Liver (tissue), 9 donors: ENCODE results near the gene TAF5L. TPM values are rescaled to one million over a fixed set of nuclear protein-coding genes. Genes with fewer than 3 reads are reported as not detected.

Source experiments
- DNase-seq: peaks from one replicate; pipeline ENCODE4 v3.0.0-alpha.2; 2017; ENCODE audit warnings: low spot score
- H3K27ac ChIP-seq, 2 donors: one replicate each; pipeline ENCODE4 v1.7.0; 2013; ENCODE audit warnings: inconsistent platforms in 2 of 2, low read length in 2 of 2, control low read depth in 1 of 2, low read depth in 1 of 2, mild to moderate bottlenecking in 1 of 2
- H3K27me3 ChIP-seq, 4 donors: one replicate each; pipeline versions ENCODE4 v1.6.1 to v1.7.0; 2013; ENCODE audit warnings: low read length in 3 of 4, inconsistent platforms in 1 of 4, mild to moderate bottlenecking in 1 of 4, moderate library complexity in 1 of 4; ENCODE audit not compliant: control insufficient read depth in 4 of 4, insufficient read depth in 4 of 4
- H3K36me3 ChIP-seq, 4 donors: one replicate each; pipeline versions ENCODE4 v1.6.1 to v1.7.0; 2013; ENCODE audit warnings: low read length in 3 of 4, mild to moderate bottlenecking in 3 of 4, low read depth in 1 of 4, moderate library complexity in 1 of 4; ENCODE audit not compliant: control insufficient read depth in 4 of 4, insufficient read depth in 3 of 4
- H3K4me1 ChIP-seq, 4 donors: one replicate each; pipeline versions ENCODE4 v1.6.1 to v1.7.0; 2013; ENCODE audit warnings: low read length in 3 of 4, mild to moderate bottlenecking in 3 of 4, moderate library complexity in 1 of 4; ENCODE audit not compliant: control insufficient read depth in 4 of 4, insufficient read depth in 4 of 4
- H3K4me3 ChIP-seq, 3 donors: one replicate each; pipeline versions ENCODE4 v1.6.1 to v1.7.0; 2013; ENCODE audit warnings: low read length in 3 of 3, control low read depth in 1 of 3, low read depth in 1 of 3, mild to moderate bottlenecking in 1 of 3
- H3K9ac ChIP-seq, 2 donors: one replicate each; pipeline ENCODE4 v1.7.0; 2013; ENCODE audit warnings: low read length in 2 of 2, mild to moderate bottlenecking in 2 of 2, moderate library complexity in 2 of 2, control low read depth in 1 of 2, low read depth in 1 of 2
- H3K9me3 ChIP-seq, 4 donors: one replicate each; pipeline versions ENCODE4 v1.6.1 to v1.7.0; 2013; ENCODE audit warnings: low read length in 3 of 4; ENCODE audit not compliant: control insufficient read depth in 4 of 4
- ATF3 ChIP-seq: IDR thresholded peaks from 2 replicates; pipeline ENCODE4 v1.6.1; 2016; ENCODE audit warnings: antibody characterized with exemption
- CTCF ChIP-seq: fragments of 150-350 bp; IDR thresholded peaks from 2 replicates; pipeline ENCODE4 v1.5.1; 2017; ENCODE audit warnings: improper control_type of control experiment, low read depth, low read length; ENCODE audit not compliant: missing input control
- FOXA2 ChIP-seq: IDR thresholded peaks from 2 replicates; pipeline ENCODE4 v1.6.1; 2016; ENCODE audit warnings: antibody characterized with exemption
- GABPA ChIP-seq, 2 donors: IDR thresholded peaks in 1 of 2; conservative IDR thresholded peaks in 1 of 2; 2 replicates each; pipeline ENCODE4 v1.6.1; 2016; ENCODE audit warnings: antibody characterized with exemption in 2 of 2, mild to moderate bottlenecking in 1 of 2, moderate library complexity in 1 of 2
- HNF4A ChIP-seq, 2 donors: conservative IDR thresholded peaks; 2 replicates each; pipeline ENCODE4 v1.6.1; 2016; ENCODE audit warnings: antibody characterized with exemption in 2 of 2, mild to moderate bottlenecking in 2 of 2
- HNF4G ChIP-seq: IDR thresholded peaks from 2 replicates; pipeline ENCODE4 v1.6.1; 2016; ENCODE audit warnings: antibody characterized with exemption
- MAX ChIP-seq: IDR thresholded peaks from 2 replicates; pipeline ENCODE4 v1.6.1; 2016; ENCODE audit warnings: antibody characterized with exemption
- NR2F2 ChIP-seq: IDR thresholded peaks from 2 replicates; pipeline ENCODE4 v1.6.1; 2016; ENCODE audit warnings: antibody characterized with exemption
- REST ChIP-seq: IDR thresholded peaks from 2 replicates; pipeline ENCODE4 v1.6.1; 2016; ENCODE audit warnings: antibody characterized with exemption, mild to moderate bottlenecking
- RXRA ChIP-seq, 2 donors: IDR thresholded peaks; 2 replicates each; pipeline ENCODE4 v1.6.1; 2017 to 2018; ENCODE audit warnings: antibody characterized with exemption in 2 of 2, mild to moderate bottlenecking in 1 of 2
- SP1 ChIP-seq: IDR thresholded peaks from 2 replicates; pipeline ENCODE4 v1.6.1; 2018; ENCODE audit warnings: antibody characterized with exemption, mild to moderate bottlenecking
- TAF1 ChIP-seq: conservative IDR thresholded peaks from 2 replicates; pipeline ENCODE4 v1.6.1; 2016; ENCODE audit warnings: antibody characterized with exemption, mild to moderate bottlenecking
- YY1 ChIP-seq: IDR thresholded peaks from 2 replicates; pipeline ENCODE4 v1.6.1; 2016; ENCODE audit warnings: antibody characterized with exemption, mild to moderate bottlenecking
- WGBS: extraction: QIAGEN DNeasy Blood & Tissue Kit; methylation state at CpG from one replicate; pipeline ENCODE4 v1.1.7; 2013; 5-methylcytosine and 5-hydroxymethylcytosine counted together
- polyA plus RNA-seq, 2 donors: library from polyadenylated mRNA; stranded (reverse) in 1 of 2; unstranded in 1 of 2; fragments of 200-250 nt in 1 of 2; fragments of >200 nt in 1 of 2; fragmentation: Nextera tagmentation in 1 of 2; extraction: Ambion mirVana in 1 of 2; gene quantifications; one replicate each; pipeline versions ENCODE4 v1.2.1 to v1.2.3, GENCODE V29; 2013 to 2015
- total RNA-seq, 2 donors: library from RNA; depleted of rRNA; stranded (reverse); fragments of >200 nt; gene quantifications; one replicate each; pipeline ENCODE4 v1.2.3, GENCODE V29; 2014
- TF ChIP-seq, protein P1 (sequence below): IDR thresholded peaks from 2 replicates; pipeline ENCODE4 v1.6.1; 2016; ENCODE audit warnings: antibody characterized with exemption
- donor health status: healthy.
- donor health status: healthy.
- donor health status: healthy.
- donor health status: healthy.
- donor health status: healthy.

Gene TAF5L
- total and polyA plus RNA-seq, 4 donors = 1.8 to 16.2 (median 10.4) TPM

- TF ChIP-seq MAX (no peak), ATF3 (no peak)
These were observed 16.5 kb upstream of the TAF5L start (continued) for GRCh38 chr1:229642376-229642775.

- Histone ChIP-seq H3K9ac (no peak overlapping the region), H3K27me3 (no peaks in the 10 kb centered on the region), H3K4me3 (no peak overlapping the region), H3K4me1 (no peaks in the 10 kb centered on the region), H3K36me3 (peaks cover 9 to 46% (median 11%) of the 10 kb centered on the region in 4 donors), H3K27ac (no peak overlapping the region), H3K9me3 (no peaks in the 10 kb centered on the region)
- 98% methylated on average over 3 of the region's 3 CpGs for WGBS
- no peak for DNase-seq
- TF ChIP-seq SP1 = no peak
- TF ChIP-seq NR2F2 = no peak
- TF ChIP-seq TAF1 = no peak
- TF ChIP-seq REST = no peak
- TF ChIP-seq FOXA2 = no peak
- TF ChIP-seq HNF4A (conservative IDR thresholded peaks at IDR 0.05) = no peak
- TF ChIP-seq YY1 = no peak
- TF ChIP-seq CTCF = no peak
- TF ChIP-seq RXRA (IDR thresholded peaks at IDR 0.05) = no peak
- TF ChIP-seq, protein P1, sequence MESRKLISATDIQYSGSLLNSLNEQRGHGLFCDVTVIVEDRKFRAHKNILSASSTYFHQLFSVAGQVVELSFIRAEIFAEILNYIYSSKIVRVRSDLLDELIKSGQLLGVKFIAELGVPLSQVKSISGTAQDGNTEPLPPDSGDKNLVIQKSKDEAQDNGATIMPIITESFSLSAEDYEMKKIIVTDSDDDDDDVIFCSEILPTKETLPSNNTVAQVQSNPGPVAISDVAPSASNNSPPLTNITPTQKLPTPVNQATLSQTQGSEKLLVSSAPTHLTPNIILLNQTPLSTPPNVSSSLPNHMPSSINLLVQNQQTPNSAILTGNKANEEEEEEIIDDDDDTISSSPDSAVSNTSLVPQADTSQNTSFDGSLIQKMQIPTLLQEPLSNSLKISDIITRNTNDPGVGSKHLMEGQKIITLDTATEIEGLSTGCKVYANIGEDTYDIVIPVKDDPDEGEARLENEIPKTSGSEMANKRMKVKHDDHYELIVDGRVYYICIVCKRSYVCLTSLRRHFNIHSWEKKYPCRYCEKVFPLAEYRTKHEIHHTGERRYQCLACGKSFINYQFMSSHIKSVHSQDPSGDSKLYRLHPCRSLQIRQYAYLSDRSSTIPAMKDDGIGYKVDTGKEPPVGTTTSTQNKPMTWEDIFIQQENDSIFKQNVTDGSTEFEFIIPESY = no peak
- TF ChIP-seq MAX = no peak
- no peak for TF ChIP-seq HNF4G
These were observed 15.4 kb upstream of the TAF5L start for GRCh38 chr1:229641306-229641705.

- H3K4me1 ChIP-seq = no peaks in the 10 kb centered on the region
- H3K27me3 ChIP-seq = no peaks in the 10 kb centered on the region
- H3K9me3 ChIP-seq = no peaks in the 10 kb centered on the region
- WGBS = 90% methylated on average over 12 of the region's 12 CpGs
- no peak overlapping the region for H3K4me3 ChIP-seq
- no peak for DNase-seq
- H3K9ac ChIP-seq = no peak overlapping the region
- peaks cover 11 to 47% (median 15%) of the 10 kb centered on the region in 4 donors for H3K36me3 ChIP-seq
- TF ChIP-seq REST = no peak
- TF ChIP-seq GABPA (IDR thresholded peaks at IDR 0.05 in 1 of 2, conservative IDR thresholded peaks at IDR 0.05 in 1 of 2) = no peak
- no peak overlapping the region for H3K27ac ChIP-seq
These were observed 14.5 kb upstream of the TAF5L start for GRCh38 chr1:229640455-229640854.
